Measurements from ENCODE around the gene LRRC27.
A peak's percentile ranks its signal among the peaks of the same experiment; 100 is the strongest.
"Not testable (repeated sequence)": the region's sequence is repeated elsewhere in the genome, so short reads cannot be mapped to it uniquely, and the experiment has no call there.

LRRC27 gene

GRCh38 chr10:132385721-132386418 is 53.9 kb downstream of the LRRC27 start:
- no peak overlapping the region for H3K18ac ChIP-seq (ENCODE audit: low read depth in 1 of 2, low read length in 2 of 2)
- peaks cover 14% of the 10 kb centered on the region for H3K9me3 ChIP-seq (ENCODE audit: control insufficient read depth, low read length)
- H2BK5ac ChIP-seq (ENCODE audit: low read depth, low read length, poor library complexity, severe bottlenecking): no peak overlapping the region
- WGBS: 96% methylated on average over 18 of the region's 18 CpGs
- no peak overlapping the region for H3K4ac ChIP-seq (ENCODE audit: low read depth in 1 of 2, low read length in 2 of 2)
- H3K14ac ChIP-seq (ENCODE audit: low read length in 2 of 2): no peak overlapping the region
- H3K4me1 ChIP-seq (ENCODE audit: control insufficient read depth, insufficient read depth, low read depth, low read length): peaks cover 16% of the 10 kb centered on the region
- DNase-seq: no peak
- H2BK12ac ChIP-seq (ENCODE audit: low read length in 2 of 2): peak overlapping the region in 1 of 2 experiments; percentile 29
- no peak overlapping the region for H3K23ac ChIP-seq (ENCODE audit: low read length in 2 of 2)
- H3K4me2 ChIP-seq (ENCODE audit: low read length, poor library complexity, severe bottlenecking): no peak overlapping the region
- H2BK15ac ChIP-seq (ENCODE audit: low read depth, poor library complexity, severe bottlenecking): no peak overlapping the region
- H3K36me3 ChIP-seq (ENCODE audit: control insufficient read depth in 1 of 2, insufficient read depth in 2 of 2, low read depth in 1 of 2, low read length in 2 of 2): no peaks in the 10 kb centered on the region
- H3K9ac ChIP-seq (ENCODE audit: low read length): no peak overlapping the region
- no peak overlapping the region for H2AK5ac ChIP-seq (ENCODE audit: low read length, severe bottlenecking)
- no peak overlapping the region for H3K27ac ChIP-seq (ENCODE audit: low read length, poor library complexity, severe bottlenecking)
- H3K79me1 ChIP-seq (replicated peaks; ENCODE audit: low read length, poor library complexity, severe bottlenecking): no peaks in the 10 kb centered on the region
- no peak overlapping the region for H2BK120ac ChIP-seq (ENCODE audit: low read depth, low read length)
- H4K91ac ChIP-seq (ENCODE audit: low read length): no peak overlapping the region
- peaks cover 7 to 17% of the 10 kb centered on the region in 2 experiments for H3K27me3 ChIP-seq (ENCODE audit: control insufficient read depth in 1 of 2, insufficient read depth in 1 of 2, low read length in 2 of 2)
- H2AFZ ChIP-seq (ENCODE audit: low read depth, low read length): no peak overlapping the region
- no peak overlapping the region for H4K8ac ChIP-seq (ENCODE audit: low read length)
- H3K4me3 ChIP-seq (ENCODE audit: insufficient read depth in 1 of 2, low read depth in 1 of 2, low read length in 2 of 2): no peak overlapping the region

- Histone ChIP-seq H3K14ac (ENCODE audit: low read length in 2 of 2) (no peak overlapping the region), H3K27me3 (ENCODE audit: control insufficient read depth in 1 of 2, insufficient read depth in 1 of 2, low read length in 2 of 2) (peaks cover 7 to 22% of the 10 kb centered on the region in 2 experiments), H2BK120ac (ENCODE audit: low read depth, low read length) (no peak overlapping the region), H3K9ac (ENCODE audit: low read length) (no peak overlapping the region), H4K91ac (ENCODE audit: low read length) (peak overlapping the region; percentile 14), H2BK5ac (ENCODE audit: low read depth, low read length, poor library complexity, severe bottlenecking) (no peak overlapping the region), H3K4me3 (ENCODE audit: insufficient read depth in 1 of 2, low read depth in 1 of 2, low read length in 2 of 2) (no peak overlapping the region), H2AFZ (ENCODE audit: low read depth, low read length) (no peak overlapping the region), H3K27ac (ENCODE audit: low read length, poor library complexity, severe bottlenecking) (no peak overlapping the region), H3K4ac (ENCODE audit: low read depth in 1 of 2, low read length in 2 of 2) (no peak overlapping the region), H3K4me2 (ENCODE audit: low read length, poor library complexity, severe bottlenecking) (no peak overlapping the region), H3K23ac (ENCODE audit: low read length in 2 of 2) (no peak overlapping the region), H3K4me1 (ENCODE audit: control insufficient read depth, insufficient read depth, low read depth, low read length) (peaks cover 16% of the 10 kb centered on the region), H3K79me1 (replicated peaks; ENCODE audit: low read length, poor library complexity, severe bottlenecking) (no peaks in the 10 kb centered on the region), H2BK15ac (ENCODE audit: low read depth, poor library complexity, severe bottlenecking) (no peak overlapping the region), H3K9me3 (ENCODE audit: control insufficient read depth, low read length) (peaks cover 10% of the 10 kb centered on the region), H2AK5ac (ENCODE audit: low read length, severe bottlenecking) (no peak overlapping the region), H3K18ac (ENCODE audit: low read depth in 1 of 2, low read length in 2 of 2) (no peak overlapping the region), H2BK12ac (ENCODE audit: low read length in 2 of 2) (peak overlapping the region in 1 of 2 experiments; percentile 77), H4K8ac (ENCODE audit: low read length) (no peak overlapping the region), H3K36me3 (ENCODE audit: control insufficient read depth in 1 of 2, insufficient read depth in 2 of 2, low read depth in 1 of 2, low read length in 2 of 2) (no peaks in the 10 kb centered on the region)
- 84% methylated on average over 9 of the region's 9 CpGs for WGBS
- DNase-seq: no peak
Observed at GRCh38 chr10:132386419-132386831, 54.4 kb downstream of the LRRC27 start.

- not testable (repeated sequence) for H3K9me3 ChIP-seq (ENCODE audit: control insufficient read depth, low read length); H2AFZ ChIP-seq (ENCODE audit: low read depth, low read length); H3K14ac ChIP-seq (ENCODE audit: low read length in 2 of 2); H3K23ac ChIP-seq (ENCODE audit: low read length in 2 of 2); H2BK5ac ChIP-seq (ENCODE audit: low read depth, low read length, poor library complexity, severe bottlenecking); H3K36me3 ChIP-seq (ENCODE audit: control insufficient read depth in 1 of 2, insufficient read depth in 2 of 2, low read depth in 1 of 2, low read length in 2 of 2); H4K8ac ChIP-seq (ENCODE audit: low read length); H3K4ac ChIP-seq (ENCODE audit: low read depth in 1 of 2, low read length in 2 of 2); H3K79me1 ChIP-seq (replicated peaks; ENCODE audit: low read length, poor library complexity, severe bottlenecking); H3K27ac ChIP-seq (ENCODE audit: low read length, poor library complexity, severe bottlenecking); DNase-seq; H3K4me2 ChIP-seq (ENCODE audit: low read length, poor library complexity, severe bottlenecking); H3K18ac ChIP-seq (ENCODE audit: low read depth in 1 of 2, low read length in 2 of 2); H3K9ac ChIP-seq (ENCODE audit: low read length); H2BK120ac ChIP-seq (ENCODE audit: low read depth, low read length); H3K4me3 ChIP-seq (ENCODE audit: insufficient read depth in 1 of 2, low read depth in 1 of 2, low read length in 2 of 2); H2AK5ac ChIP-seq (ENCODE audit: low read length, severe bottlenecking)
- WGBS: 100% methylated on average over 1 of the region's 1 CpG
- Histone ChIP-seq H2BK12ac (ENCODE audit: low read length in 2 of 2) (peak overlapping the region; percentile 21 to 42), H3K27me3 (ENCODE audit: control insufficient read depth in 1 of 2, insufficient read depth in 1 of 2, low read length in 2 of 2) (peaks cover 7 to 23% of the 10 kb centered on the region in 2 experiments), H2BK15ac (ENCODE audit: low read depth, poor library complexity, severe bottlenecking) (peak overlapping the region; percentile 65), H3K4me1 (ENCODE audit: control insufficient read depth, insufficient read depth, low read depth, low read length) (peaks cover 16% of the 10 kb centered on the region), H4K91ac (ENCODE audit: low read length) (peak overlapping the region; percentile 14)
Observed at GRCh38 chr10:132386896-132387295, 54.9 kb downstream of the LRRC27 start.

GRCh38 chr10:132387764-132388210 is 55.8 kb downstream of the LRRC27 start:
- Histone ChIP-seq H3K23ac (ENCODE audit: low read length in 2 of 2) (no peak overlapping the region), H3K27ac (ENCODE audit: low read length, poor library complexity, severe bottlenecking) (no peak overlapping the region), H3K9ac (ENCODE audit: low read length) (peak overlapping the region; percentile 32), H3K27me3 (ENCODE audit: control insufficient read depth in 1 of 2, insufficient read depth in 1 of 2, low read length in 2 of 2) (peaks cover 7 to 23% of the 10 kb centered on the region in 2 experiments), H3K79me1 (replicated peaks; ENCODE audit: low read length, poor library complexity, severe bottlenecking) (no peaks in the 10 kb centered on the region), H4K91ac (ENCODE audit: low read length) (peak overlapping the region; percentile 52), H2AFZ (ENCODE audit: low read depth, low read length) (peak overlapping the region; percentile 96), H3K4ac (ENCODE audit: low read depth in 1 of 2, low read length in 2 of 2) (no peak overlapping the region), H3K4me2 (ENCODE audit: low read length, poor library complexity, severe bottlenecking) (peak overlapping the region; percentile 60), H2BK12ac (ENCODE audit: low read length in 2 of 2) (peak overlapping the region; percentile 18 to 74), H3K4me1 (ENCODE audit: control insufficient read depth, insufficient read depth, low read depth, low read length) (peaks cover 16% of the 10 kb centered on the region), H3K14ac (ENCODE audit: low read length in 2 of 2) (no peak overlapping the region), H3K18ac (ENCODE audit: low read depth in 1 of 2, low read length in 2 of 2) (peak overlapping the region; percentile 67 to 90), H3K4me3 (ENCODE audit: insufficient read depth in 1 of 2, low read depth in 1 of 2, low read length in 2 of 2) (no peak overlapping the region), H2BK5ac (ENCODE audit: low read depth, low read length, poor library complexity, severe bottlenecking) (no peak overlapping the region), H2BK15ac (ENCODE audit: low read depth, poor library complexity, severe bottlenecking) (no peak overlapping the region), H2BK120ac (ENCODE audit: low read depth, low read length) (peak overlapping the region; percentile 21), H3K36me3 (ENCODE audit: control insufficient read depth in 1 of 2, insufficient read depth in 2 of 2, low read depth in 1 of 2, low read length in 2 of 2) (no peaks in the 10 kb centered on the region), H2AK5ac (ENCODE audit: low read length, severe bottlenecking) (no peak overlapping the region), H4K8ac (ENCODE audit: low read length) (peak overlapping the region; percentile 91), H3K9me3 (ENCODE audit: control insufficient read depth, low read length) (no peaks in the 10 kb centered on the region)
- WGBS: 4% methylated on average over 9 of the region's 26 CpGs
- peak; percentile 84 for DNase-seq

Measured in mesenchymal stem cell (in vitro differentiated cells and primary cell).